Measurements from ENCODE around the gene FOXP1.
"Not testable (repeated sequence)": the region's sequence is repeated elsewhere in the genome, so short reads cannot be mapped to it uniquely, and the experiment has no call there.

The FOXP1 gene

DNA sequence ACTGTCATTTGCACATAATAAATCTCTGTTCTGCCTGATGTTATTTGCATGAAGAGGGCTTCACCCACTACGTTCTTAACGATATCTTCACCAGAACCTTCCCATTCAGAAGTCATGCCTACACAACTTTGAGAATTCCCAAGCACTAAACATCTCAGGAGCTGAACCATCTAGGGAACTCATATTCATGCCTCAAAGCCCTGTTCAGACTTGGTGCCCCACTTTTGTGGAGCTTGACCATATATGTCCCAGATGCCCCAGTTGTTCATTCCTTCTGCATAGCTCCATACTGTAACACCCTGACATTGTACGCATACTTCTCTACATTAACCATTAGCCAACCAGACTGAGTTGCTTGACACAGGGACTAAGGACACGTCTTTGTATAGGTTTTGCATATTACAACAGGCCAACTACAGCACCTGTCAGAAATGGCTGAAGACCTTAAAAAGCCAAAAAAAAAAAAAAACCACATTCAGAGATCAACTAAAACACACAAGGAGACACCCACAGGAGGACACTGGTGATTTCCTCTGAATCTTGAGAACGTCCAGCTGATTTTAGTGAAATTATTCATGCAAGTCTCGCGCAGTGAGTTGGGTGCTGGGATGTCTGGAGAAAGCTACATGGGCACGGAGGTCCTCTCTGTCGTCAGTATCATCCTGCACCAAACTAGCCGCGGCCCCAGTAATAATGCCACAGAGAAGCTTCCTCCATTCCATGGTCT, 141.4 kb downstream of the FOXP1 start:
- peak overlapping the region in 1 of 2 experiments; percentile 57 for H3K4me3 ChIP-seq (ENCODE audit: low read depth in 1 of 2, low read length in 1 of 2)
- no peaks in the 10 kb centered on the region for H3K27me3 ChIP-seq
- H3K36me3 ChIP-seq: no peaks in the 10 kb centered on the region
- TF ChIP-seq, protein P1, sequence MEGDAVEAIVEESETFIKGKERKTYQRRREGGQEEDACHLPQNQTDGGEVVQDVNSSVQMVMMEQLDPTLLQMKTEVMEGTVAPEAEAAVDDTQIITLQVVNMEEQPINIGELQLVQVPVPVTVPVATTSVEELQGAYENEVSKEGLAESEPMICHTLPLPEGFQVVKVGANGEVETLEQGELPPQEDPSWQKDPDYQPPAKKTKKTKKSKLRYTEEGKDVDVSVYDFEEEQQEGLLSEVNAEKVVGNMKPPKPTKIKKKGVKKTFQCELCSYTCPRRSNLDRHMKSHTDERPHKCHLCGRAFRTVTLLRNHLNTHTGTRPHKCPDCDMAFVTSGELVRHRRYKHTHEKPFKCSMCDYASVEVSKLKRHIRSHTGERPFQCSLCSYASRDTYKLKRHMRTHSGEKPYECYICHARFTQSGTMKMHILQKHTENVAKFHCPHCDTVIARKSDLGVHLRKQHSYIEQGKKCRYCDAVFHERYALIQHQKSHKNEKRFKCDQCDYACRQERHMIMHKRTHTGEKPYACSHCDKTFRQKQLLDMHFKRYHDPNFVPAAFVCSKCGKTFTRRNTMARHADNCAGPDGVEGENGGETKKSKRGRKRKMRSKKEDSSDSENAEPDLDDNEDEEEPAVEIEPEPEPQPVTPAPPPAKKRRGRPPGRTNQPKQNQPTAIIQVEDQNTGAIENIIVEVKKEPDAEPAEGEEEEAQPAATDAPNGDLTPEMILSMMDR (IDR thresholded peaks at IDR 0.05): no peak
- H3K9me3 ChIP-seq: no peaks in the 10 kb centered on the region
- H3K27ac ChIP-seq: peak overlapping the region; percentile 99
- peaks cover 91 to 92% of the 10 kb centered on the region in 2 experiments for H3K4me1 ChIP-seq (ENCODE audit: control insufficient read depth in 1 of 2, insufficient read depth in 1 of 2, low read depth in 1 of 2, low read length in 1 of 2)

DNA sequence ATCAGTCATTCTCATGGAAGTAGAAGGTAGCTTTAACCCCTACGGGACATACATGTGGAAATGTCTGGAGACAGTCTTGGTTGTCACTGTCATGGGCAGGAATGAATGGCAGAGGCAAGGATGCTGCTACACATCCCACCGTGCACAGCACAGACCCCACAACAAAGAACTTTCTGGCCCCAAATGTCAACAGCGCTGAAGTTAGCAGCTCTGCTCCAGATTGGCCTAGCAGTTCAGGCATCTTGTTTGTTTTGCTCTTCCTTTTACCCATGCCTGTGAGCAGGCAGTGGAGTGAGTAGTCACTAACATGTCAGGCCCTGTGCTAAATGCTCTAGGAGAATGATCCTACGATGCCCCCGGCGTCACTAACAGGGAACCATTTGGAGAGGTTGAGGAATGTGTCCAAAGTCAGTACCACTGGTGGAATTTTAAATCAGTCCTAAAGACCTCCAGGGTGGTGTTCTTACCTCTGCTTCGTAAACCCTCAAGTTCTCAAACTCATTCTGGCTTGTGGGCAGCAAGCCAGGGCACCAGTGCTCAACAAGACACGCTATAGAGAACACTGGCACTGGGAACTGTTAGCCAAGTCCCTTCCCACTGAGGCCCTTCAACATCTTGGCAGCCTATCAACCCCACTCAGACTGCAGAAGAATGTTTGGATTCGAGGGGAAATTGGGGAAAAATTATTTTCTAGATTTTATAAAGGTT, 142.2 kb downstream of the FOXP1 start:
- Histone ChIP-seq H3K27ac (peak overlapping the region; percentile 99), H3K9me3 (no peaks in the 10 kb centered on the region), H3K27me3 (no peaks in the 10 kb centered on the region), H3K4me1 (ENCODE audit: control insufficient read depth in 1 of 2, insufficient read depth in 1 of 2, low read depth in 1 of 2, low read length in 1 of 2) (peaks cover 84 to 85% of the 10 kb centered on the region in 2 experiments), H3K36me3 (no peaks in the 10 kb centered on the region), H3K4me3 (ENCODE audit: low read depth in 1 of 2, low read length in 1 of 2) (peak overlapping the region in 1 of 2 experiments; percentile 48)
- TF ChIP-seq, protein P1 (IDR thresholded peaks at IDR 0.05): no peak

DNA sequence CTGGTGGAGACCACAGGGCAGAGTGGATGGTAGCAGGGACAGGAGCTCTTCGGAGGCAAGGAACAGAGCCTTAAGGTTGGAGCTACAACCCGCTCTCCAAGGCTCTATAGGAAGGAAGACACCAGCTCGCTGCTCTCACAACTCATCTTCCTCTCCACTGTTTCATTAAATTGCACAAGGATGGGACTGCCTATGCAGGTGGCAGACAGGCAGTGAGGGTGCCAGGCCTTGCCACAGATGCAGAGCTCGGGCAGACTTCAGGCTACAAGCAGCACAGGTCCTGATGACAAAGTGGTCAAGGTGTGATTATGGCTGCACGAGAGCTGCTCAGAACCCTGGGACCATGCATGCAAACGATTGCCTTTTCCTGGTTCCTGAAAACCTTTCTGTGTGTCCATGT, 144.6 kb downstream of the FOXP1 start:
- Histone ChIP-seq H3K4me1 (ENCODE audit: control insufficient read depth in 1 of 2, insufficient read depth in 1 of 2, low read depth in 1 of 2, low read length in 1 of 2) (peaks cover 59 to 60% of the 10 kb centered on the region in 2 experiments), H3K27ac (peak overlapping the region; percentile 99), H3K9me3 (no peaks in the 10 kb centered on the region), H3K4me3 (ENCODE audit: low read depth in 1 of 2, low read length in 1 of 2) (no peak overlapping the region), H3K36me3 (no peaks in the 10 kb centered on the region), H3K27me3 (no peaks in the 10 kb centered on the region)
- TF ChIP-seq, protein P1 (IDR thresholded peaks at IDR 0.05): no peak

DNA sequence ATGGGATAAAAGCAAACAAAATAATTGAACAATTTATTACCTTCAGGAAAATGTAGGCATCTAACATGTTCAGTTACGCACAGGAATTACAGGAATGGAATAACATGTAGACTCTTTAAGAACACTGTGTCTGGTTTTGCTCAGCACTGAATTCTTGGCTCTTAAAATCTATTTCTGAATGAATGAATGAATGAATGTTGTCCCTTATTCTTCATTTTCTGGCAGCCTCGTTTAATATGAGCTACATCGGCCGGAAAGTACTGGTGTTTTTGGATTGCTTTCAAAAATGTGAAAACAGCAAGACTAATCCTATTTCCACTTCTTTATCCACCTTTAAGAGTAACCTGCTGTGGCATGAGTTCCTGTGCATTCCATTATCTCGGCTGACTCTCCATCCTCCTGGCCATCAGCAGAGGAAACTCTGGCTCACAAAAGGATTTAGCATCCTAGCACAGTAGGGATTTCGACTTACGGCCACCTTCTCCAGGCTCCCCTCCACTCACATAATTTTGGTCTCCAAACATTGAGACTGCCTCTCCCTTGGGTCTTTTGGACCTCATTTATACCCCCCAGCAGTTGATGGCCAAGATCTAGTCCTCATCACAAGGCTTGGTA, 145.3 kb downstream of the FOXP1 start:
- Histone ChIP-seq H3K4me1 (ENCODE audit: control insufficient read depth in 1 of 2, insufficient read depth in 1 of 2, low read depth in 1 of 2, low read length in 1 of 2) (peaks cover 52 to 60% of the 10 kb centered on the region in 2 experiments), H3K27ac (peak overlapping the region; percentile 99), H3K36me3 (no peaks in the 10 kb centered on the region), H3K27me3 (no peaks in the 10 kb centered on the region), H3K4me3 (ENCODE audit: low read depth in 1 of 2, low read length in 1 of 2) (no peak overlapping the region), H3K9me3 (no peaks in the 10 kb centered on the region)
- TF ChIP-seq, protein P1 (IDR thresholded peaks at IDR 0.05): no peak

DNA sequence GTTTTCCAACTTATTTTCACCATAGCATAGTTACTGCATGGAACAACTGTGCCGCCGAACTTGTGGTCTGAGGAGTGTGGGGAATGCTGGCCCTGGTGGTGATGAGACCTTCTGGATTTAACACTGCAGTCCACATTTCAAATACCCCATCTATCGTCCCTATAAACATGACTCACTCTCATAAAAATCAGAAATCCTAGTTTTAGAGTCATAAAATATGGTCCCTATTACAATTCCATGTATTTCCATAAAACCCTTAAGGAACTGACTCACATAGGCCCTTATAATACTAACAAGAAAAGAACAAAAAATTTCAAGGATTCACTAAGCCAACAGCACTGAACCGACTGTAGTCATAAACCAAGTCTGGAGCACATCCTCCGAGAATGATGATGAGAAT, 147.2 kb downstream of the FOXP1 start:
- Histone ChIP-seq H3K9me3 (no peaks in the 10 kb centered on the region), H3K27me3 (no peaks in the 10 kb centered on the region), H3K4me1 (ENCODE audit: control insufficient read depth in 1 of 2, insufficient read depth in 1 of 2, low read depth in 1 of 2, low read length in 1 of 2) (peaks cover 34 to 46% of the 10 kb centered on the region in 2 experiments), H3K27ac (no peak overlapping the region), H3K4me3 (ENCODE audit: low read depth in 1 of 2, low read length in 1 of 2) (no peak overlapping the region), H3K36me3 (no peaks in the 10 kb centered on the region)
- TF ChIP-seq, protein P1 (IDR thresholded peaks at IDR 0.05): no peak

DNA sequence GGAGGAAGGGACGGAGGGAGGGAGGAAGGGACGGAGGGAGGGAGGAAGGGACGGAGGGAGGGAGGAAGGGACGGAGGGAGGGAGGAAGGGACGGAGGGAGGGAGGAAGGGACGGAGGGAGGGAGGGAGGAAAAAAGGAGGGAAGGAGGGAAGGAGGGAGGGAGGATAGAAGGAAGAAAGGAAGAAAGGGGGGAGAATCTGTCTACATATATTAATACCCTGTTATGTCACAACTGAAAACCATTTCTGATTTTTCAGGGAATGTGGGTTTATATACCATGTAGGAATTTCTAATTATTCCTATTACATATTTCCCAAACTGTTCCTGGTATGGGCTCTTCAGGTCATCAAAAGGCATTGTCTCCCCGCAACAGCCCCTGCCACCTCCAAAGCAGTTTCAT, 147.7 kb downstream of the FOXP1 start:
- H3K27ac ChIP-seq; H3K36me3 ChIP-seq; H3K4me3 ChIP-seq (ENCODE audit: low read depth in 1 of 2, low read length in 1 of 2); H3K9me3 ChIP-seq; H3K27me3 ChIP-seq: not testable (repeated sequence)
- H3K4me1 ChIP-seq (ENCODE audit: control insufficient read depth in 1 of 2, insufficient read depth in 1 of 2, low read depth in 1 of 2, low read length in 1 of 2): peaks cover 28 to 41% of the 10 kb centered on the region in 2 experiments
